SK-N-SH treated with all-trans-retinoic acid at 6 μM for 48 hours (cell line): ENCODE data around the gene FOXG1.
A peak's percentile ranks its signal among the peaks of the same experiment; 100 is the strongest.

Experiments
- ATAC-seq: fragments of 200-7000 bp; cut with Tn5 transposase; 3 replicates; pipeline ENCODE4 v1.9.1; 2020; ENCODE audit warnings: mild to moderate bottlenecking, moderate library complexity
- ARNTL ChIP-seq: fragments of 450-650 bp; formaldehyde crosslinking; IDR thresholded peaks from 2 replicates; pipeline ENCODE4 v1.5.0; 2020; ENCODE audit warnings: low read depth, mild to moderate bottlenecking, moderate library complexity, borderline replicate concordance
- BACH2 ChIP-seq: fragments of 250-450 bp; sonication (Bioruptor Pico); IDR thresholded peaks from 2 replicates; pipeline ENCODE4 v1.9.0; 2021; ENCODE audit warnings: mild to moderate bottlenecking, borderline replicate concordance
- CSDC2 ChIP-seq: fragments of 250-450 bp; sonication (Bioruptor Pico); IDR thresholded peaks from 2 replicates; pipeline ENCODE4 v1.5.0; 2020; ENCODE audit warnings: mild to moderate bottlenecking, moderate library complexity
- ESRRG ChIP-seq: fragments of 250-450 bp; sonication (Bioruptor Pico); IDR thresholded peaks from 2 replicates; pipeline ENCODE4 v1.6.1; 2021; ENCODE audit warnings: mild to moderate bottlenecking
- GLIS3 ChIP-seq: fragments of 250-450 bp; sonication (Bioruptor Pico); IDR thresholded peaks from 2 replicates; pipeline ENCODE4 v1.5.0; 2020; ENCODE audit warnings: mild to moderate bottlenecking, moderate library complexity
- ISL1 ChIP-seq: fragments of 250-450 bp; sonication (Bioruptor Pico); IDR thresholded peaks from 2 replicates; pipeline ENCODE4 v2.1.2; 2022; ENCODE audit warnings: mild to moderate bottlenecking, moderate library complexity
- OSR1 ChIP-seq: fragments of 250-450 bp; sonication (Bioruptor Pico); IDR thresholded peaks from 2 replicates; pipeline ENCODE4 v1.8.0; 2022; ENCODE audit warnings: moderate library complexity, mild to moderate bottlenecking, inconsistent platforms
- PATZ1 ChIP-seq: fragments of 250-450 bp; sonication (Bioruptor Pico); IDR thresholded peaks from 2 replicates; pipeline ENCODE4 v1.8.0; 2020; ENCODE audit warnings: mild to moderate bottlenecking, moderate library complexity, borderline replicate concordance
- POU6F1 ChIP-seq: fragments of 250-450 bp; sonication (Bioruptor Pico); IDR thresholded peaks from 2 replicates; pipeline ENCODE4 v1.8.0; 2021; ENCODE audit warnings: low read depth, mild to moderate bottlenecking, moderate library complexity, borderline replicate concordance
- RARB ChIP-seq: fragments of 250-450 bp; sonication (Bioruptor Pico); IDR thresholded peaks from 2 replicates; pipeline ENCODE4 v1.8.0; 2021; ENCODE audit warnings: mild to moderate bottlenecking, moderate library complexity
- SNAI2 ChIP-seq: fragments of 250-450 bp; sonication (Bioruptor Pico); IDR thresholded peaks from 2 replicates; pipeline ENCODE4 v1.5.0; 2020; ENCODE audit warnings: mild to moderate bottlenecking, moderate library complexity
- TCF4 ChIP-seq: fragments of 250-450 bp; sonication (Bioruptor Pico); IDR thresholded peaks from 2 replicates; pipeline ENCODE4 v1.8.0; 2021; ENCODE audit warnings: mild to moderate bottlenecking, moderate library complexity, borderline replicate concordance
- TOX ChIP-seq: fragments of 250-450 bp; sonication (Bioruptor Pico); IDR thresholded peaks from 2 replicates; pipeline ENCODE4 v1.8.0; 2021; ENCODE audit warnings: mild to moderate bottlenecking, moderate library complexity, borderline replicate concordance
- TSHZ2 ChIP-seq: fragments of 250-450 bp; sonication (Bioruptor Pico); IDR thresholded peaks from 2 replicates; pipeline ENCODE4 v1.5.0; 2020; ENCODE audit warnings: mild to moderate bottlenecking, moderate library complexity
- ZFP3 ChIP-seq: fragments of 250-450 bp; sonication (Bioruptor Pico); IDR thresholded peaks from 2 replicates; pipeline ENCODE4 v1.5.0; 2020; ENCODE audit warnings: mild to moderate bottlenecking, moderate library complexity
- ZFP30 ChIP-seq: fragments of 450-650 bp; formaldehyde crosslinking; IDR thresholded peaks from 2 replicates; pipeline ENCODE4 v1.5.0; 2022; ENCODE audit warnings: mild to moderate bottlenecking, moderate library complexity
- ZNF565 ChIP-seq: fragments of 450-650 bp; formaldehyde crosslinking; conservative IDR thresholded peaks from 2 replicates; pipeline ENCODE4 v1.5.0; 2020; ENCODE audit warnings: low read depth, mild to moderate bottlenecking, moderate library complexity
- ZNF70 ChIP-seq: fragments of 450-650 bp; formaldehyde crosslinking; IDR thresholded peaks from 2 replicates; pipeline ENCODE4 v1.5.0; 2020; ENCODE audit warnings: mild to moderate bottlenecking, moderate library complexity
- ZNF8 ChIP-seq: fragments of 450-650 bp; formaldehyde crosslinking; IDR thresholded peaks from 2 replicates; pipeline ENCODE4 v1.5.0; 2020; ENCODE audit warnings: mild to moderate bottlenecking, moderate library complexity

FOXG1 gene

GRCh38 chr14:28755884-28756268 lies 10.7 kb upstream of the FOXG1 start:
- no peak for ATAC-seq
- TF ChIP-seq PATZ1 (no peak), CSDC2 (CRISPR knock-in tag) (no peak), TSHZ2 (CRISPR knock-in tag) (no peak)

- no peak for TF ChIP-seq OSR1 (CRISPR knock-in tag)
- TF ChIP-seq POU6F1 (CRISPR knock-in tag): no peak
- TF ChIP-seq ARNTL: no peak
- no peak for TF ChIP-seq BACH2 (CRISPR knock-in tag)
- TF ChIP-seq ZNF70: no peak
- TF ChIP-seq ZFP3 (CRISPR knock-in tag): no peak
- TF ChIP-seq ZFP30 (CRISPR knock-in tag): no peak
- ATAC-seq: no peak
These were observed 10.2 kb upstream of the FOXG1 start for GRCh38 chr14:28756269-28756883.

GRCh38 chr14:28756884-28757570 lies 9.6 kb upstream of the FOXG1 start:
- TF ChIP-seq GLIS3 (CRISPR knock-in tag) (no peak), ARNTL (no peak), ZNF8 (no peak), ZFP30 (CRISPR knock-in tag) (no peak), ZNF565 (no peak), ESRRG (no peak), RARB (CRISPR knock-in tag) (no peak), CSDC2 (CRISPR knock-in tag) (no peak), SNAI2 (CRISPR knock-in tag) (no peak), ZNF70 (no peak), BACH2 (CRISPR knock-in tag) (no peak), PATZ1 (no peak)
- ATAC-seq: peak; percentile 77

- ATAC-seq: no peak
These were observed 8.8 kb upstream of the FOXG1 start for GRCh38 chr14:28757786-28758185.

More at GRCh38 chr14:28757786-28758185, 8.8 kb upstream of the FOXG1 start:
- TF ChIP-seq ZFP30 (CRISPR knock-in tag) (no peak), RARB (CRISPR knock-in tag) (no peak), GLIS3 (CRISPR knock-in tag) (no peak), ZFP3 (CRISPR knock-in tag) (no peak), ISL1 (no peak), SNAI2 (CRISPR knock-in tag) (no peak), ZNF70 (no peak), TCF4 (no peak), POU6F1 (CRISPR knock-in tag) (no peak), ZNF8 (no peak), TOX (no peak), ARNTL (no peak), OSR1 (CRISPR knock-in tag) (no peak), BACH2 (CRISPR knock-in tag) (no peak), ESRRG (no peak)
